ENCODE measurements around the gene MCHR2.
A peak's percentile ranks its signal among the peaks of the same experiment; 100 is the strongest.
"Not testable (repeated sequence)": the region's sequence is repeated elsewhere in the genome, so short reads cannot be mapped to it uniquely, and the experiment has no call there.

MCHR2 gene, protein sequence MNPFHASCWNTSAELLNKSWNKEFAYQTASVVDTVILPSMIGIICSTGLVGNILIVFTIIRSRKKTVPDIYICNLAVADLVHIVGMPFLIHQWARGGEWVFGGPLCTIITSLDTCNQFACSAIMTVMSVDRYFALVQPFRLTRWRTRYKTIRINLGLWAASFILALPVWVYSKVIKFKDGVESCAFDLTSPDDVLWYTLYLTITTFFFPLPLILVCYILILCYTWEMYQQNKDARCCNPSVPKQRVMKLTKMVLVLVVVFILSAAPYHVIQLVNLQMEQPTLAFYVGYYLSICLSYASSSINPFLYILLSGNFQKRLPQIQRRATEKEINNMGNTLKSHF

DNA sequence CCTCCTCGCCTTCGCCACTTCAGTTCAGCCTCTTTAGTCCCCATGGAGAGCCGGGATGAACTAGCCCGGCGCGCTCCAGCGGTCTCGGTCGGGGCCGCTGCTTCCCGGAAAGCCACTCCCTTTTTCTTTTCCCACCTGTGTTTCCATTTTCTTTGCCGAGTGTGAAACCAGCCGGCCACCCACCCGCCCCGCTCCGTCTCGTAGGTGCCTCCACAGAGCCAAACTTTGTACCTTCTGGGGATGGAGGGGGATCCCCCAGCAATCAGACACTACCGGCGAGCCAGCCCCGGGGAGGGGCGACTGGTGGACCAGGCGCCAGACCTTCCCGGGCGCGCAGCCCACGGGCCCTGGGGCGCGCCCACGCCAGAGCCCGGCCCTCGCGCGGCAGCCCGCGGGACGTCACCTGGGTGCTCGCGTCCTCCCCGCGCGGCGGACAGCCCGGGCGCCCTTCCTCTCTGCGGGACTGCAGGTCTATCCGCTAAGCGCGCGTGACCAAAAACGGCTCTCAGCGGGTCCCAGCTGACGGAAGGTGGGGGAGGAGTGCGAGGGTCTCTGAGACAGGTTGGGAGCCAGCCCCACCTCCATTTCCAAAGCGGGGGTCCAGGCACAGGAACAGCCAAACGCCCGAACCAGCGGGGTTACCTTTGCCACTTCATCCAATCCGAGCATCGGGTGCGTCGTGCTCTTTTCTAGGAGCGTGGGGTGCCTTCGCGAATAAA is at the start of gene MCHR2:
MCHR2 (minus strand) TSS at position 691 of the 719 bp plus-strand sequence. CDS start 38,076 bp downstream, outside the sequence.
- DNase-seq (ENCODE audit: low read depth in 4 of 4, low spot score in 1 of 4), result no peak

DNA sequence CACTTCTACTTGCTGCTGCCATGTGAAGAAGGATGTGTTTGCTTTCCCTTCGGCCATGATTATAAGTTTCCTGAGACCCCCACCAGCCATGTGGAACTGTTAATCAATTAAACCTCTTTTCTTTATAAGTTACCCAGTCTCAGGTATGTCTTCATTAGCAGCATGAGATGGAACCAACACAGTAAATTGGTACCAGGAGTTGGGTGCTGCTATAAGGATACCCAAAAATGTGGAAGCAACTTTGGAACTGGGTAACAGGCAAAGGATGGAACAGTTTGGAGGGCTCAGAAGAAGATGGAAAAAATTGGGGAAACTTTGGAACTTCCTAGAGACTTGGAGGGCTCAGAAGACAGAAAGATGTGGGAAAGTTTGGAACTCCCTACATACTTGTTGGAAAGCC is 44.5 kb upstream of the MCHR2 start:
- DNase-seq (ENCODE audit: low read depth in 4 of 4, low spot score in 1 of 4), result not testable (repeated sequence)

DNA sequence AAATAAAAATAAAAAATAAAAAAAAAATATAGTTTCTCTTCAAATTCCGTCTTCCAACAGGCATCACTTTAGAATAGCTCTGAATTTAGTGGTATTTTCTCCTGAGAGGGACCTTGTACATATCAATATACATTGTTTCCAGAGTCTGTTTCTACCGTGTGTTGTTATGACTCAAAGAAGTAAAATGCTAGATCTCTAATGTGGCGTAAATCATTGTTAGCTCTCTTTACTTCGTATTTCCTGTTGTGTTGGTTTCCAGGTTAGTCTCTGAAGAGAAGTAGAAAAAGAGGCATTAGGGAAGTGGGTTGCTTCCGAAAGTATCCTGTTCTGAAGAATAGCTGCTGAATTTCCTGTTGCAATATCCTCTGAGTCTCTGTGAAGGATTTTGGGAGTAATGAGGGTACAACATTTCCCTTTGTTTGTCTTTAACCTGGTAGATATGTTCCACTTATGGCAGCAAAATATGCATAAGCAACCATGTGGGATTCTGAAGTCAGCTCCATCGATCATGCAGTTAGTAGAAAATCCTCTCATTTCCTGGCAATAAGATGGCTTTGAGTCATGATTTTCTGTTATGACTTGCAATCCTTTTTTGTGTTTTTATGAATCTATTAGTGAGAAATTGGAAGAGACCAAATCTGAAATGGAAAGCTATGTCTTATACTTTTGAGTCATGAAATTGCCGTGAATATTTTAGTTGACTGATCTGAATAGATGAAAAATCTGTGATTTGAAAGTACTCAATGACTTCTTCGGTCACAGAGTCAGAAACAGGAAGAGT is 42.0 kb upstream of the MCHR2 start:
- no peak for DNase-seq (ENCODE audit: low read depth in 4 of 4, low spot score in 1 of 4)

DNA sequence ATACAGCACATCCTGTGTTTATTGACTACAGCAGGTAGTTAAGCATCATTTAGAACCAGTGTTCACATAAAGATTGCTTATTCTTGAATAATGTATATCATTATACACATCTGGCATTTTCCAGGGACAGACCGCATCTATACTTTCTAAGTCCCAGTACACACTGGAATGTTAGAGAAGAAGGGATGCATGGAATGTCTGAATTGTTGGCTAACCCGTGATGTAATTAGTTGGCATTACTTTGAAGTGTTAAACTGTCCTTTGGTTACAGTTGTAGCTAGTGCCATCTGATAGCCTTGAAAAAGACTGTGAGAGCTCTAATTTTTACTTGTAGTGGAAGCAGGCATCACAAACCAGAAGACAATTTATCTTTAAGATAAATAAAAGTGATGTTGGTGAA is 29.8 kb upstream of the MCHR2 start:
- no peak for DNase-seq (ENCODE audit: low read depth in 4 of 4, low spot score in 1 of 4)

DNA sequence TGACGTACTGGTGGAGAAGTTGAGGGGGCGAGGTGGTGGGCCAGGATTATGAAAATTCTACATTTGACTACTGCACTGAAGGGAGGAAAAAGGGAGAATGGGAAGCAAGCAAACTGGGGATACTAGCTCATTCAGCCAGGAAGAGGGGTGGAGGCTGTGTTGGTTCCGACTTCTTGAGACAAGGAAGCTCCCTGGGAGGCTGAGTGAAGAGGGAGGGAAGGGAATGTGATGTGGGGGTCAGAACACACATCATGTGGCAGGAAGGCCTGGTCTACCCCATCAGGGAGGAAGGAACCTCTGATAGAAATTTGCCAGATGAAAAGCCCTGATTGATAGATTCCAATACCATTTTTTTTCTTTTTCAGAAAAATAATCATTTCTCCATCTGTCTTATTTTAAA is 28.8 kb upstream of the MCHR2 start:
- no peak for DNase-seq (ENCODE audit: low read depth in 4 of 4, low spot score in 1 of 4)

DNA sequence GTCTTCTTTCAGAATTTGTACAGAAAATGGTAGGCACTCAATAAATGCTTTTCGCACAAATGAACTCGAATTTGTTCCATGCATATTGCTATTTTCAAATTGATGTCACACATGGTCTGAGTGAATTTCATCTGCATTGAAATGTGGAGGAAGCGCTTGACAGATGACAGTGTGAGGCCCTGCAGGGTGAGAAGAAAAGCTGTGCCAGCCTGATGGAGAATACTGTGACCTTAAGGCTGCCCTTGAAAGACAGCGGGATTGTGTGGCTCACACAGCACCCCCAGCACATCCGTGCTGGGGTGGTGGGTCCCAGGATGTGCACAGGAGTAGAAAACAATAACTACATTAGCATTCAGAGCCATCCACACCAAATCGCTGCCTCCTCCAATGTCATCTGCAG is 14.8 kb upstream of the MCHR2 start:
- DNase-seq (ENCODE audit: low read depth in 4 of 4, low spot score in 1 of 4), result no peak

DNA sequence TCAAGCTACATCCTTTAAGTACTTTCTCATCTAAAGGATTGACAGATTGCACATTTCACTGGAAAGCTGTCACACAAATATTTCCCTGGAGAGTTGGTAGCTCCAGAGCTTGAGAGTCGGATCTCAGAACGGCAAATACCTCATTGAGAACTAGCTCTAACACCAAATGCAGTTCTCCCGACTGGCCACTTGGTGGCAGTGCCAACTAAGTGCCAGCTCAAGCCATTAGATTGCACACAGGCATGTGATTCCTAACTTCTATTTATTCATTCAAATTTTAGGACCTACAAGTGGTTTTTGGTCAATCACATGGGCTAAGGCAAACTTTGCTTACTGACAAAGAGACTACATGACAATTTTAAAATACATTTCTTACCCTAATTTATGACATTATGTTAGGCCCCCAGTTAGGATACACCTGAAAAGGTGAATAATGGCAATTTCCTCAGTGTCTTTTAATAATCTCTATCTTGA is 7.9 kb upstream of the MCHR2 start:
- DNase-seq (ENCODE audit: low read depth in 4 of 4, low spot score in 1 of 4), result peak in 1 of 4 experiments; percentile 1

DNA sequence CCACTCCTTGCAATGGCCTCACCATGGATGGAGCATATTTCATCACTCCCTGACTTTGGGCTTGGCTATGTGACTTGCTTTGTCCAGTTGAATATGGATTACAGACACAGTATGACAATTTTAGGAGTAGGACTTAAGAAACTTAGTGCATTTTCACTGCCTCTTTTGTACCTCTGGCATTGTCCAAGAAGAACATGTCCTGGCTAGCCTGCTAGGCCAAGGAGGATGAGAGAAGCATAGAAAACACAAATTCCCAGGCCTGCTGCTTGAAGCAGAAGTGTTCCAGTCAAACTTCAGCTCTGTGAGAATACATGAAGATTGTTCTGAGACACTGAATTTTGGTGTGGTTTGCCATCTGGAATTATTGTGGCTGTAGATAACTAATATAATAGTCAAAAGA is 3.1 kb upstream of the MCHR2 start:
- DNase-seq (ENCODE audit: low read depth in 4 of 4, low spot score in 1 of 4), result no peak

DNA sequence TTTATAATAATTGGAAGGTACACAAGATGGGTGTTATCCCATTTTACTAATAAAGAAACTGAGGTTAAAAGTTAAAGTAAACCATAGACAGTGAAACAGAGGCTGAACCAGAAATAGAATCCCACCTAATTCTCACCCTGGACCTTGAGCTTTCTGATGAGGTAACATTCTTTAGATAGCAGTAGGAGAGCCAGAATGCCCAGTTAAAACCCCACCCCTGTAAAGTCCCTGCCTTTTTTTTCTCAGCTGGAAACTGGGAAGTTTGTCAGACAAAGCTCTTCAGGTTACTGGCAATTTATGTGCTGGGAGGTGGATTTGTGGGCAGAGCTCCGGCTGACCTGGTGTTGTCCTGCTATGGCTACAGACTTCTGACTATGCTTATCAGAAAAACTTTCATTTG is 1.9 kb upstream of the MCHR2 start:
- DNase-seq (ENCODE audit: low read depth in 4 of 4, low spot score in 1 of 4), result no peak

DNA sequence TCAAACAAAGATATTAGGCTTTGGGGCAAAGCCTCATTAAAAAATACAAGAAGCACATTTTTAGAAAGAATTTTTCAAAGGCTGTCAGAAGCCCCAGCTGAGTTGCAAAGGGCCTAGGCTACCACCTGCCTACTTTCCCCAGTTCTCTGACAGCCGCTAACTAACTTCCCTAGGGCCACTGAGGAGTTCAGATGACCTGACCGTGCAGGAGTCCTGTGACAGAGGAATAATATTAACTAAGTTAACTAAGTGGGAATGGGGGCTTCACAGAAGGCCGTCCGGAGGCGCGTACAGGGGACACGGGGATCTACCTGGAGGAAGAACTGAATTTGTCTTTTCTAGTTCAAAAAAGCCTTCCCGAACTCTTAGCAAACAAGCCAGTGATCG is 884 bp downstream of the MCHR2 start:
- DNase-seq (ENCODE audit: low read depth in 4 of 4, low spot score in 1 of 4), result no peak

DNA sequence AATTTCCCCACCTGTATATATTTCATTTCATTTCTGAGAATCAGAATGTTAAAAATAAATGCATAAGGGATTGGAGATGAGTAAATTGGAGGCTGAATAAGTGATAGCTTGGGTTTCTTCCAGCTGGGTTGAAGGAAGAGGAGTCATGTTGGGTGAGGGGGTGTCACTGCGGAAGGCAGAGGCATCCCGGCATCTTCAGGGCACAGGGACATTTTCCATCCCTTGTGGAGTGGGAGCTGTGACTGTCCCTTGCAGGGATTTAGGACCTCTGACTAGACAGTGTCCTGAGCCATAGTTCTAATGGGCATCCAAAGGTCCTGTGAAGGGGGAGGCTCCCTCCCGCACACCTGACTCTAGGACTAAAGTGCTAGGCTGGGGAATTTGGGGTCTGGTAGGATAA is 2.1 kb downstream of the MCHR2 start:
- DNase-seq (ENCODE audit: low read depth in 4 of 4, low spot score in 1 of 4), result no peak

DNA sequence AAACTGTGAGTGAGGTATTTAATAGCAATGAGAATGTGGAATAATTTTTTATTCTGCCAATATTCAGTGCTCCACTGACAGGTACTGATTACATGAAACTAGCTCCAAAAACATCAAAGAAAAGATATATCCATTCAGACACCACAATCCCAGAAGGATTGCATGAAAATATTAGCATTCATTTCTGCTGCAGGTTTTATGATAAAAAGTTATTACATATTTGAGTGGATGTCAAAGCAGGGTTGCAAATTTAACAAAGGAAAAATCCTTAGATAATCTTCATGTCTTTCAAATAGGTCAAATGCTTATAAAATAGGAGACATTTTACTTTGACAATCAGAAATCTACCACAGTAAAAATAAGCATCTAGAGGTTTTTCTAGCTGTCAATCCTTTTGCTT is 13.3 kb downstream of the MCHR2 start:
- no peak for DNase-seq (ENCODE audit: low read depth in 4 of 4, low spot score in 1 of 4)

DNA sequence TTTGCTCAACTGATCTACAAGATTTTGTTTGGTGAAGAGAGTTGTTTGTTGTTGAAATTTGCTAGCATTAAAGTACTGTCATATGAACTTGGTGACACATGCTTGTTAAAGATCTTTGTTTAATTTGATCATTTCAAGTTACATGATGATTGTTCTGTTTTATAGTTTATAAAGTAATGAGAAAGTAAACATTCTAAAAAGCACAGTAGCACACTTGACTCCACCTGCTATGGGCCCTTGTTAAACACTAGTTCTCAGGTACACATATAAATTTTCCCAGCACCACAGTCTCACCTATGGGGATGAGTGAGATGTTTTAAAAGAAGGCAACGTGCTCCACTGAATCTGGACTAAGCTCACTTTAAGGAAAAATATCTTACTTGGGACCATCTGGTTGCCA is 14.1 kb downstream of the MCHR2 start:
- DNase-seq (ENCODE audit: low read depth in 4 of 4, low spot score in 1 of 4), result no peak

DNA sequence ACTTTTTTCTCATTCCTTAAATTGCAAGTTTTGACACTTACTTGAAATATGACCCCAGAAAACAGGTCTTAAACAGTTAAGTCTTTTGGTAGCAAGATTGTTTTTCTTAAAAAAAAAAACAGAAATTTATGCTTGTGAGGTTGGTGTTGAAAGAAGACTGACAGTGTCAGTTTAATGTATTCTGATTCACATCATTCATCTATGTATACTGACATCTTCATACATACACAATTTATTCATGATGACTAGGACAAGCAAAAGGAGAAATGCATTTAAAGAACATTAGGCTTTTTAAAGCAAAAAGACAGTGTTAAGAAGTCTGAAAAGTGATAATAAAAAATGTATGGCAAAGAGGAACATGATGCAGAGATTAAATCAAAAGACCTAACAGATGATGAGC is 27.0 kb downstream of the MCHR2 start:
- DNase-seq (ENCODE audit: low read depth in 4 of 4, low spot score in 1 of 4), result no peak

DNA sequence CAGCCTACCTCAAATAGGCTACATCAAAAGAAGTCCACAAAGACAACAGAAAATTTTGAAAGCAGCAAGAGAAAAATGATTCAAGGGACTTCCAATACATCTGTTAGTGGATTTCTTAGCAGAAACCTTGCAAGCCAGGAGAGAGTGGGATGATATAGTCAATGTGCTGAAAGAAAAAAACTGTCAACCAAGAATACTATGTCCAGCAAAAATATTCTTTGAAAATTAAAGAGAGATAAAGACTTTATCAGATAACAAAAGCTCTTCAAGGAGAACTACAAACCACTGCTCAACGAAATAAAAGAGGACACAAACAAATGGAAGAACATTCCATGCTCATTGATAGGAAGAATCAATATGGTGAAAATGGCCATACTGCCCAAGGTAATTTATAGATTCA is 34.0 kb downstream of the MCHR2 start:
- DNase-seq (ENCODE audit: low read depth in 4 of 4, low spot score in 1 of 4), result no peak

DNA sequence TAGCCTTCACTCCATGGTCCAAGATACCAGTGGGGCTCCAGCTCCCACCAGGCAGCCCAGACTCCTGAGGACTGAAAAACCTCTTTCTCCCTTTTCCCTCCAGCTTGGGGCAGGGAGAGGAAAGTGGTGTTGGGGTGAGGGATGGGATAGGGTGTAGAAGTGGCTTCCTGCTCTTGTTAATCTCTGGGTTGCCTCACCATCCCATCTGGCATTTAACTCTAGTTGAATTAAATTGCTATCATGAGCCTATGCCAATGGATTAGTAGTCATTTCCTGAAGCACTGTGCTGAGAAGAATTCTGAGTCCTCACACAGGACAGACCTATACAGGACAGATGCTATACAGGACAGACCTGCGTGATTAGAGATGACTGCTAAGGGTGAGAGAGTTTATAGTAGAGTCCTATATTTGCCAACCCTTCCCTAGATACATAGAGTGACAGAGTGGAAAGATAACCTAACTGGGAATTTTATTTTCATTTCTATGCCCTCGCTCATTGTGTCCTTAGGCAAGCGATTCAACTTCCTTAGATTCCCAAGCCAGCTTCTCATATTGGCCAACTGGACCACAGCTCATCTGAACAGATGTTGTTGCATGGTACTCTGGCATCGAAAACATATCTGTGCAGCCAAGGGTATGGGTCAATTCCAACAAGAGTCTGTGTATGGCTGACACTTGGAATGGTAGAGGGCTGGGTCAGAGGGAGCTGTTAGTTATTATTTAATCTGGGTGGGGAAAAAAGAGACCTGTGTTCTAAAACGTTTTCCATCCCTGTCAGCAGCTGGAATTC is 42.8 kb downstream of the MCHR2 start:
- no peak for DNase-seq (ENCODE audit: low read depth in 4 of 4, low spot score in 1 of 4)

DNA sequence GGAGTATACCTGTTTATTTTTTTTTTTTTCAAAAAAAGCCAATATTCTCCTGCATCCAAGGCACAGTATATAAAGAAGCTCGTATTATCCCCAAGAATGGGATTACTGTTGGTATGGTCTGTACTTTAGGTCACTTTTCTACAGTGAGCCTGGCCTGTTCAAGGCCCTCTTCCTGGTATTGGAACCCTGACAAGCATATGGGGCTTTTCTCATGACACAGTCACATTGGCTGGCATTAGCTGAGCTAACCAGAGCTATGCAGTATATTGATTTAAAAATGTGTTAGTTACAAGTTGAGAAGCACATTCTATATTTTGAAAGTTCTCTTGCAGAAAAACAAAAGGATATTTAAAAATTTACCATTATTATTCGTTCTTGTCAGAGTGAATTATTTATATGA is 48.0 kb downstream of the MCHR2 start:
- DNase-seq (ENCODE audit: low read depth in 4 of 4, low spot score in 1 of 4), result no peak

DNA sequence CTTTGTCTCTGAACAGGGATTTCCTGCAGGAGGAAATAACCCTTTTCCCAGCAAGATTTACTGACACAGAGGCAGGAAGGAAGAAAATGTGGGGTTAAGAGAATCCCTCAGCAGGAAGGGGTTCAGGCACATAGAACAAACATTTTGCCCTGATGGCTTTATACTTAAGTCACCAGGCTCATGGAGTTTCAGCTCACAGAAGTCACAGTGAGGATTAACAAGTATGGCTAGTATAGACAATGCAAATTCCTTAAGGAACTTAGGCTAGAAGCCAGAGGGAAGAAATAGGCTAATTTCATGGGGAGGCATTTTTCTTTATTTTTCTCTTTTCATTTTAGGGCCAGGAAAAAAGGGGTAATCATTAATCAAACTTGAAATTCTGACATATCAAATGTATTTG is 50.2 kb downstream of the MCHR2 start:
- no peak for DNase-seq (ENCODE audit: low read depth in 4 of 4, low spot score in 1 of 4)

DNA sequence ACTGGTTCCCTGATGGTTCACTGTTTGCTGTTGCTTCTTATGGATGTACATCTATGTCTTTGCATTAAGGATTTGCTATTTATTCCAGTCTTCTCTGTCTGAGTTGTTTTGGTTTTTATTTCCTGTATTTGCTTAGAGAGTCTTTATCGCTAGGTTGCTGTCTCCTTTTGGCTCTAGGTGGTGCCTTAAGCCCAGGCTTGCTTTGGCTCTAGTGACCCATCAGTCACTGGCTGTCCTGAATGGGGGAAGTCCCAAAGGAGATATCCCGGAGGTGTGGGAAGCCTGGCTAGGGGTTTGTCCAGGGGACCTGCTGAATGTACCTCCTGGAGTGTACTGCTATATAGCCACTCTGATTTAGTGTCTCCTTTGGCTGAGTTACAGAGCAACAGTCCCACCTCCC is 53.4 kb downstream of the MCHR2 start:
- no peak for DNase-seq (ENCODE audit: low read depth in 4 of 4, low spot score in 1 of 4)

DNA sequence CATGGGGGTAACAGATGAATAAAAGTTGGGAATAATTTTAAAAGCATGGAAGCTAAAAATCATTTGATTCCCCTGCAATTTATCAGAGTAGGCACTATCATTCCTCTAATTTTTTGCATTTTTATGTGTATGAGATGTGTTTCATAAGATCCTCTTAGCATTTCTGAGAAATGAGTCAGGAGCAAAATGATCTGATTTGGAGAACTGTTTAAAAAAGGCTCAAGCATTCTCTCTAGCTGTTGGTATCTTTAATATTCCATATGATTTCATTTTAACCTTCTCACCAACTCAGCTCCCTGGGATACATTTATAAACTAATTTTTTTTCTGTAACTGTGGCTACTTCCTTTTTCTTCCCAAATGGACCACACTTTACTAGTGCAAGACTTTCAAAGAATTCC is 60.9 kb downstream of the MCHR2 start:
- no peak for DNase-seq (ENCODE audit: low read depth in 4 of 4, low spot score in 1 of 4)

DNA sequence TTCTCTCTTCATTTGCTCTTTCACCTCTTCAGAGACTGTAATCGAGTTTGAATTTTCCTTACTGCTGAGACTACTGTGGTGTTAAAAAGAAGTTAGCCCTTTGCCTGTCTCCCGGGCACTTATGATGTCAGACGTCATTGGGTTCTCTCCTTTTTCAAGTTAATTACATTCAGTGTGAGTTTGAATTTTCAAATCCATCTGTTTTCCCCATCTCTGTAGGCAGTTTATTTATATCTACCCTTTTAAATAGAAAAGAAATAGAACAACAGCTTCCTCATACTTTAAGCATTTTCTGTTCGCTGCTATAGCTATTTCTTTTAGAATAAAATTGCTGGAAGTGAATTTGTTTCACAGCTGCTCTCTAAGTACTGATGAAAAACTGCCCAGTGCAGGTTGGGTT is 81.4 kb downstream of the MCHR2 start:
- DNase-seq (ENCODE audit: low read depth in 4 of 4, low spot score in 1 of 4), result no peak
